Karpas-422 (cell line): ENCODE results near the gene CHIC2. TPM values are rescaled to one million over a fixed set of nuclear protein-coding genes. Genes with fewer than 3 reads are reported as not detected.

Experiments
- DNase-seq: peaks from one replicate; pipeline ENCODE4 v3.0.0-alpha.2; 2015
- H2AFZ ChIP-seq: fragments of 200-600 bp; sonication (generic); 2 replicates; pipeline ENCODE4 v1.6.1; 2014; ENCODE audit warnings: antibody characterized with exemption, low read length, mixed read lengths
- H3K27ac ChIP-seq: fragments of 200-600 bp; sonication (generic); 2 replicates; pipeline ENCODE4 v1.5.1; 2014; ENCODE audit warnings: mild to moderate bottlenecking, low read length, moderate library complexity
- H3K27me3 ChIP-seq: fragments of 200-600 bp; sonication (generic); 2 replicates; pipeline ENCODE4 v1.6.1; 2014; ENCODE audit warnings: low read length, mixed read lengths
- H3K36me3 ChIP-seq: fragments of 200-600 bp; sonication (generic); 2 replicates; pipeline ENCODE4 v1.6.1; 2014; ENCODE audit warnings: low read length, mixed read lengths; ENCODE audit not compliant: insufficient read depth
- H3K4me1 ChIP-seq: fragments of 200-600 bp; sonication (generic); 2 replicates; pipeline ENCODE4 v1.6.1; 2014; ENCODE audit warnings: mild to moderate bottlenecking, low read length, mixed read lengths
- H3K4me2 ChIP-seq: fragments of 200-600 bp; sonication (generic); 2 replicates; pipeline ENCODE4 v1.6.1; 2014; ENCODE audit warnings: low read length, low read depth, mild to moderate bottlenecking; ENCODE audit not compliant: poor library complexity, severe bottlenecking
- H3K4me3 ChIP-seq: fragments of 200-600 bp; sonication (generic); 2 replicates; pipeline ENCODE4 v1.5.1; 2014; ENCODE audit warnings: mild to moderate bottlenecking, antibody characterized with exemption, low read length, mixed read lengths
- H3K79me2 ChIP-seq: fragments of 200-600 bp; sonication (generic); 2 replicates; pipeline ENCODE4 v1.6.1; 2014; ENCODE audit warnings: mild to moderate bottlenecking, low read length, mixed read lengths
- H3K9ac ChIP-seq: fragments of 200-600 bp; sonication (generic); 2 replicates; pipeline ENCODE4 v1.6.0; 2014; ENCODE audit warnings: low read length
- H3K9me2 ChIP-seq: fragments of 200-600 bp; sonication (generic), shearing (Covaris generic); replicated peaks from 2 replicates; pipeline ENCODE4 v1.6.0; 2014; ENCODE audit warnings: mild to moderate bottlenecking, low read length, moderate library complexity; ENCODE audit not compliant: insufficient read depth
- H3K9me3 ChIP-seq: fragments of 300-700, 200-600 bp; sonication (generic); 2 replicates; pipeline ENCODE4 v1.6.1; 2014; ENCODE audit warnings: low read length, mixed read lengths
- H4K20me1 ChIP-seq: fragments of 200-600 bp; sonication (generic); 2 replicates; pipeline ENCODE4 v1.6.1; 2014; ENCODE audit warnings: mild to moderate bottlenecking, antibody characterized with exemption, low read length, low read depth; ENCODE audit not compliant: insufficient read depth
- total RNA-seq: library from RNA; depleted of rRNA; stranded (reverse); fragments of >200 nt; shearing (Covaris generic); gene quantifications from 2 replicates; pipeline ENCODE4 v1.2.3, GENCODE V29; 2014; ENCODE audit warnings: low replicate concordance

CHIC2 gene
- total RNA-seq, 1 experiment from 2014 or later, result 116 TPM

GRCh38 chr4:54011201-54011600, 53.2 kb downstream of the CHIC2 start:
- H3K4me2 ChIP-seq, result peak overlapping the region; percentile 80
- H3K4me1 ChIP-seq, result peaks cover 97% of the 10 kb centered on the region
- H3K9me2 ChIP-seq, result no peaks in the 10 kb centered on the region; the same call in 1 of the 2 replicates
- H3K79me2 ChIP-seq, result peaks cover 63% of the 10 kb centered on the region
- H3K27ac ChIP-seq, result peak overlapping the region; percentile 99
- no peak overlapping the region; the same call in 1 of the 2 replicates for H3K4me3 ChIP-seq
- no peaks in the 10 kb centered on the region for H3K9me3 ChIP-seq
- no peaks in the 10 kb centered on the region for H4K20me1 ChIP-seq
- no peak overlapping the region for H2AFZ ChIP-seq
- H3K36me3 ChIP-seq, result peaks cover 64% of the 10 kb centered on the region
- DNase-seq, result no peak
- peak overlapping the region; percentile 42 for H3K9ac ChIP-seq
- H3K27me3 ChIP-seq, result no peaks in the 10 kb centered on the region

- H3K27me3 ChIP-seq, result no peaks in the 10 kb centered on the region
- no peak overlapping the region for H3K9ac ChIP-seq
- H3K36me3 ChIP-seq, result peaks cover 93% of the 10 kb centered on the region
- H2AFZ ChIP-seq, result no peak overlapping the region
- no peak for DNase-seq
- H3K9me2 ChIP-seq, result no peaks in the 10 kb centered on the region; the same call in 1 of the 2 replicates
- H4K20me1 ChIP-seq, result no peaks in the 10 kb centered on the region
- H3K79me2 ChIP-seq, result peaks cover 88% of the 10 kb centered on the region
- H3K27ac ChIP-seq, result peak overlapping the region; percentile 99
- no peaks in the 10 kb centered on the region for H3K9me3 ChIP-seq
- peaks cover 82% of the 10 kb centered on the region for H3K4me1 ChIP-seq
- H3K4me3 ChIP-seq, result no peak overlapping the region
- no peak overlapping the region for H3K4me2 ChIP-seq
These were observed 57.6 kb downstream of the CHIC2 start for GRCh38 chr4:54006755-54007154.

- no peaks in the 10 kb centered on the region for H3K27me3 ChIP-seq
- H3K9me3 ChIP-seq, result no peaks in the 10 kb centered on the region
- peak; percentile 52 for DNase-seq
- peaks cover 71% of the 10 kb centered on the region for H3K4me1 ChIP-seq
- H3K4me3 ChIP-seq, result no peak overlapping the region
- H3K27ac ChIP-seq, result peak overlapping the region; percentile 99
- H3K79me2 ChIP-seq, result peaks cover 81% of the 10 kb centered on the region
- H4K20me1 ChIP-seq, result no peaks in the 10 kb centered on the region
- peak overlapping the region; percentile 12 for H3K4me2 ChIP-seq
- no peak overlapping the region for H3K9ac ChIP-seq
- H3K9me2 ChIP-seq, result no peaks in the 10 kb centered on the region; the same call in 1 of the 2 replicates
- H2AFZ ChIP-seq, result no peak overlapping the region
- H3K36me3 ChIP-seq, result peaks cover 88% of the 10 kb centered on the region
These were observed 58.9 kb downstream of the CHIC2 start for GRCh38 chr4:54005475-54005874.

GRCh38 chr4:54004463-54004862, 59.9 kb downstream of the CHIC2 start:
- H3K4me2 ChIP-seq, result no peak overlapping the region
- no peak for DNase-seq
- no peak overlapping the region for H3K4me3 ChIP-seq
- peak overlapping the region; percentile 99 for H3K27ac ChIP-seq
- no peak overlapping the region for H3K9ac ChIP-seq
- H3K9me3 ChIP-seq, result no peaks in the 10 kb centered on the region
- H3K4me1 ChIP-seq, result peaks cover 62% of the 10 kb centered on the region
- no peaks in the 10 kb centered on the region; the same call in 1 of the 2 replicates for H3K9me2 ChIP-seq
- peaks cover 86% of the 10 kb centered on the region for H3K36me3 ChIP-seq
- H2AFZ ChIP-seq, result no peak overlapping the region
- no peaks in the 10 kb centered on the region for H4K20me1 ChIP-seq
- peaks cover 73% of the 10 kb centered on the region for H3K79me2 ChIP-seq
- H3K27me3 ChIP-seq, result no peaks in the 10 kb centered on the region

- Histone ChIP-seq H3K27ac (peak overlapping the region; percentile 55), H3K9me3 (no peaks in the 10 kb centered on the region), H3K36me3 (peaks cover 64% of the 10 kb centered on the region), H3K4me3 (no peak overlapping the region), H3K27me3 (no peaks in the 10 kb centered on the region), H3K79me2 (peaks cover 52% of the 10 kb centered on the region), H2AFZ (no peak overlapping the region), H3K9me2 (no peaks in the 10 kb centered on the region), H3K9ac (no peak overlapping the region), H4K20me1 (no peaks in the 10 kb centered on the region), H3K4me1 (peaks cover 43% of the 10 kb centered on the region), H3K4me2 (no peak overlapping the region)
- DNase-seq, result no peak
These were observed 62.6 kb downstream of the CHIC2 start for GRCh38 chr4:54001668-54002365.

GRCh38 chr4:53997898-53998297, 66.5 kb downstream of the CHIC2 start:
- Histone ChIP-seq H2AFZ (no peak overlapping the region), H3K79me2 (peaks cover 24% of the 10 kb centered on the region), H3K4me2 (no peak overlapping the region), H3K9me2 (no peaks in the 10 kb centered on the region), H3K4me1 (peaks cover 41% of the 10 kb centered on the region), H3K9me3 (no peaks in the 10 kb centered on the region), H3K9ac (no peak overlapping the region), H3K4me3 (no peak overlapping the region), H3K27ac (peak overlapping the region; percentile 30; the same call in 1 of the 2 replicates), H4K20me1 (no peaks in the 10 kb centered on the region), H3K27me3 (no peaks in the 10 kb centered on the region), H3K36me3 (peaks cover 33% of the 10 kb centered on the region)
- DNase-seq, result no peak

GRCh38 chr4:53994382-53995102, 69.9 kb downstream of the CHIC2 start:
- H3K4me3 ChIP-seq, result no peak overlapping the region
- peaks cover 9% of the 10 kb centered on the region; the same call in 1 of the 2 replicates for H3K79me2 ChIP-seq
- no peaks in the 10 kb centered on the region for H3K9me2 ChIP-seq
- H3K9ac ChIP-seq, result no peak overlapping the region
- peaks cover 10% of the 10 kb centered on the region for H3K36me3 ChIP-seq
- peaks cover 31% of the 10 kb centered on the region for H3K4me1 ChIP-seq
- no peaks in the 10 kb centered on the region for H4K20me1 ChIP-seq
- no peak overlapping the region for H3K4me2 ChIP-seq
- peak overlapping the region; percentile 57 for H3K27ac ChIP-seq
- no peak overlapping the region for H2AFZ ChIP-seq
- no peaks in the 10 kb centered on the region for H3K9me3 ChIP-seq
- DNase-seq, result no peak
- H3K27me3 ChIP-seq, result no peaks in the 10 kb centered on the region

- Histone ChIP-seq H3K36me3 (peaks cover 5% of the 10 kb centered on the region), H3K4me2 (no peak overlapping the region), H3K4me3 (no peak overlapping the region), H3K4me1 (peaks cover 28% of the 10 kb centered on the region), H3K9me3 (no peaks in the 10 kb centered on the region), H3K9ac (no peak overlapping the region), H3K27ac (peak overlapping the region; percentile 57), H3K27me3 (no peaks in the 10 kb centered on the region), H3K9me2 (no peaks in the 10 kb centered on the region), H4K20me1 (no peaks in the 10 kb centered on the region), H2AFZ (no peak overlapping the region), H3K79me2 (0 out of 2 replicates have a peak, but pooled peaks cover 4% of the 10 kb centered on the region)
- DNase-seq, result no peak
These were observed 71.6 kb downstream of the CHIC2 start for GRCh38 chr4:53992785-53993184.
